IMR-90 (cell line): Measurements from ENCODE around the gene SLC35D1. TPM values are rescaled to one million over a fixed set of nuclear protein-coding genes. Genes with fewer than 3 reads are reported as not detected.
"Not testable (repeated sequence)": the region's sequence is repeated elsewhere in the genome, so short reads cannot be mapped to it uniquely, and the experiment has no call there.

Experiments
- ATAC-seq: fragments of 200-7000 bp; cut with Tn5 transposase; 2 replicates; pipeline ENCODE4 v1.9.1; 2020; ENCODE audit warnings: low read depth, mild to moderate bottlenecking, moderate library complexity
- BruUV-seq: library from RNA; stranded (reverse); fragments of 400-500 nt; replicated peaks from 2 replicates; lab custom pipeline; 2021; lab: Mats Ljungman, UMichigan
- CTCF ChIA-PET: fragments of 300-600 bp; formaldehyde crosslinking; extraction: SDS; loops from one replicate; lab custom pipeline; 2021; ENCODE audit warnings: antibody characterized with exemption; lab: Yijun Ruan, JAX
- POLR2A ChIA-PET: fragments of 300-600 bp; sonication (Branson Sonifier 250); formaldehyde crosslinking; loops from one replicate; lab custom pipeline; 2022; ENCODE audit warnings: antibody characterized with exemption; ENCODE audit not compliant: unreplicated experiment; lab: Charles Lee
- DNase-seq: peaks from one replicate; pipeline ENCODE4 v3.0.0; 2013
- H2AFZ ChIP-seq: replicated peaks from 2 replicates; pipeline ENCODE3; 2013; ENCODE audit warnings: low read length, mild to moderate bottlenecking; ENCODE audit not compliant: poor library complexity
- H2AK5ac ChIP-seq: 2 replicates; pipeline ENCODE4 v1.6.1; 2013; ENCODE audit warnings: low read depth, low read length, inconsistent platforms
- H2AK9ac ChIP-seq: replicated peaks from 2 replicates; pipeline ENCODE3; 2013; ENCODE audit warnings: mild to moderate bottlenecking, low read depth, low read length, moderate library complexity; ENCODE audit not compliant: poor library complexity
- H2BK120ac ChIP-seq: 2 replicates; pipeline ENCODE4 v1.6.1; 2013; ENCODE audit warnings: low read depth, low read length, inconsistent platforms
- H2BK15ac ChIP-seq: 3 replicates; pipeline ENCODE4 v1.6.1; 2013; ENCODE audit warnings: low read depth, low read length, inconsistent platforms
- H2BK20ac ChIP-seq: 2 replicates; pipeline ENCODE4 v1.6.1; 2013; ENCODE audit warnings: low read depth, mild to moderate bottlenecking, inconsistent platforms, low read length, moderate library complexity
- H2BK5ac ChIP-seq: 2 replicates; pipeline ENCODE4 v1.6.1; 2013; ENCODE audit warnings: mild to moderate bottlenecking, low read depth, low read length, inconsistent platforms; ENCODE audit not compliant: poor library complexity, severe bottlenecking
- H3K14ac ChIP-seq: replicated peaks from 2 replicates; pipeline ENCODE4 v1.6.1; 2013; ENCODE audit warnings: low read depth, low read length, inconsistent platforms
- H3K18ac ChIP-seq: 2 replicates; pipeline ENCODE4 v1.6.1; 2013; ENCODE audit warnings: low read depth, low read length, control low read depth
- H3K23ac ChIP-seq: 2 replicates; pipeline ENCODE4 v1.6.1; 2013; ENCODE audit warnings: low read depth, low read length, inconsistent platforms
- H3K27ac ChIP-seq: 2 replicates; pipeline ENCODE4 v1.5.1; 2013; ENCODE audit warnings: mild to moderate bottlenecking, control low read depth, low read length; ENCODE audit not compliant: insufficient read depth
- H3K27me3 ChIP-seq: 2 replicates; pipeline ENCODE4 v1.6.1; 2013; ENCODE audit warnings: low read length; ENCODE audit not compliant: control insufficient read depth, insufficient read depth
- H3K36me3 ChIP-seq: 2 replicates; pipeline ENCODE4 v1.6.1; 2013; ENCODE audit warnings: low read length, mixed read lengths; ENCODE audit not compliant: control insufficient read depth, insufficient read depth
- H3K4ac ChIP-seq: 2 replicates; pipeline ENCODE4 v1.6.1; 2013; ENCODE audit warnings: low read depth, low read length, inconsistent platforms
- H3K4me1 ChIP-seq: 2 replicates; pipeline ENCODE4 v1.6.1; 2013; ENCODE audit warnings: low read length, mixed read lengths; ENCODE audit not compliant: control insufficient read depth, insufficient read depth
- H3K4me2 ChIP-seq: 2 replicates; pipeline ENCODE4 v1.6.1; 2013; ENCODE audit warnings: low read depth, mild to moderate bottlenecking, control low read depth, low read length, moderate library complexity
- H3K4me3 ChIP-seq: 2 replicates; pipeline ENCODE4 v1.5.1; 2013; ENCODE audit warnings: low read depth, mild to moderate bottlenecking, control low read depth, low read length, moderate library complexity; ENCODE audit not compliant: insufficient read depth
- H3K56ac ChIP-seq: 2 replicates; pipeline ENCODE4 v1.6.1; 2013; ENCODE audit warnings: low read length, inconsistent platforms; ENCODE audit not compliant: insufficient read depth; ENCODE audit errors: extremely low read depth
- H3K79me1 ChIP-seq, 2 experiments: 2 replicates each; pipeline ENCODE4 v1.6.1; 2013; ENCODE audit warnings: low read length in 2 of 2, inconsistent platforms in 1 of 2, low read depth in 1 of 2
- H3K9ac ChIP-seq: 2 replicates; pipeline ENCODE4 v1.6.1; 2013; ENCODE audit warnings: low read depth, low read length, control low read depth
- H3K9me1 ChIP-seq: 2 replicates; pipeline ENCODE4 v1.6.1; 2013; ENCODE audit warnings: low read length, inconsistent platforms; ENCODE audit not compliant: insufficient read depth
- H3K9me3 ChIP-seq: 2 replicates; pipeline ENCODE4 v1.6.1; 2013; ENCODE audit warnings: low read length; ENCODE audit not compliant: control insufficient read depth, insufficient read depth
- H4K20me1 ChIP-seq: 2 replicates; pipeline ENCODE4 v1.6.1; 2013; ENCODE audit warnings: low read length, inconsistent platforms; ENCODE audit not compliant: insufficient read depth
- H4K5ac ChIP-seq: 2 replicates; pipeline ENCODE4 v1.6.1; 2013; ENCODE audit warnings: mild to moderate bottlenecking, low read depth, low read length, control low read depth
- H4K8ac ChIP-seq, 2 experiments: 2 replicates each; pipeline ENCODE4 v1.6.1; 2013; ENCODE audit warnings: low read depth in 2 of 2, low read length in 2 of 2, control low read depth in 1 of 2, inconsistent platforms in 1 of 2
- H4K91ac ChIP-seq: 2 replicates; pipeline ENCODE4 v1.6.1; 2013; ENCODE audit warnings: low read depth, low read length, inconsistent platforms; ENCODE audit not compliant: insufficient read depth
- WGBS, 2 experiments: methylation state at CpG; one replicate each; pipeline versions ENCODE4 v1.1.5 to v1.1.7; 2013; ENCODE audit warnings: missing lambda C conversion rate in 2 of 2; ENCODE audit not compliant: insufficient read length in 1 of 2; ENCODE audit errors: extremely low coverage in 2 of 2; 5-methylcytosine and 5-hydroxymethylcytosine counted together
- dilution Hi-C: fragments of 300-500 bp; cut with HindIII; formaldehyde crosslinking; loops from one replicate; pipeline ENCODE4 v1.14.3; 2018; ENCODE audit warnings: low sequenced_read_pairs; ENCODE audit not compliant: unreplicated experiment
- in situ Hi-C: fragments of 300-500 bp; cut with MboI; formaldehyde crosslinking; loops from 3 replicates; pipeline ENCODE4 v1.14.3; 2019; ENCODE audit warnings: low sequenced_read_pairs, inconsistent platforms, mixed read lengths
- intact Hi-C: fragments of 100-400 bp; cut with micrococcal nuclease; formaldehyde crosslinking; loops from 2 replicates; pipeline ENCODE4 v1.10.0; 2022
- polyA plus RNA-seq, 3 experiments: library from polyadenylated mRNA; depleted of rRNA; stranded (reverse); fragments of >200 nt; gene quantifications; 2 replicates each; pipeline ENCODE4 v1.2.3, GENCODE V29; 2012; ENCODE audit warnings: low replicate concordance in 1 of 3
- total RNA-seq: library from RNA; depleted of rRNA; stranded (reverse); fragments of >200 nt; gene quantifications from 2 replicates; pipeline ENCODE4 v1.2.3, GENCODE V29; 2012

The SLC35D1 gene
- total and polyA plus RNA-seq, 2 of the 4 experiments (the other 2 are of a cell fraction) = 7.2 to 16.3 TPM

- H3K23ac ChIP-seq, ATAC-seq, H2BK20ac ChIP-seq, H4K8ac ChIP-seq, H2BK15ac ChIP-seq, H3K9ac ChIP-seq, H2BK5ac ChIP-seq, H3K18ac ChIP-seq, H4K20me1 ChIP-seq, H3K27ac ChIP-seq, H3K4me1 ChIP-seq, H3K9me3 ChIP-seq, POLR2A ChIA-PET, in situ Hi-C loops, H4K91ac ChIP-seq, H3K14ac ChIP-seq, dilution Hi-C loops, BruUV-seq, H3K4ac ChIP-seq, H2BK120ac ChIP-seq, H3K56ac ChIP-seq, DNase-seq, H2AK5ac ChIP-seq, H3K9me1 ChIP-seq, H3K4me3 ChIP-seq, H4K5ac ChIP-seq, H3K27me3 ChIP-seq, H2AFZ ChIP-seq, H2AK9ac ChIP-seq, H3K4me2 ChIP-seq: not testable (repeated sequence)
- no CpG with 5 or more reads among the region's 11 CpGs for WGBS, 2 experiments
- CTCF ChIA-PET = interaction anchor here (0.6 to 1.3 kb wide), 2 partner anchors 35 to 170 kb away, joined by 4 read pairs; no protein-coding TSS in a partner anchor
- H3K79me1 ChIP-seq = peaks cover 0 to 14% of the 10 kb centered on the region in 2 experiments; a peak in 3 of 4 replicates
- intact Hi-C loops = loop anchor here (5.0 kb wide), 1 partner anchor 212 kb away; no protein-coding TSS in a partner anchor
- H3K36me3 ChIP-seq = peaks cover 15% of the 10 kb centered on the region
These were observed 74.3 kb downstream of the SLC35D1 start for GRCh38 chr1:66979621-66980020.
